HPDE6-E6E7 (cell line): ENCODE results near the gene CREB3L1.

Experiments
- DNase-seq: peaks from one replicate; pipeline ENCODE4 v3.0.0; 2011; ENCODE audit warnings: missing footprints; ENCODE audit errors: extremely low spot score

CREB3L1 gene

GRCh38 chr11:46345131-46345597 lies 67.7 kb downstream of the CREB3L1 start:
- peak; percentile 82 for DNase-seq

GRCh38 chr11:46345881-46346484 lies 68.5 kb downstream of the CREB3L1 start:
- DNase-seq = no peak

- DNase-seq = peak; percentile 76
These were observed 69.6 kb downstream of the CREB3L1 start, which contains the start of gene DGKZ for GRCh38 chr11:46346886-46347636. Gene DGKZ, plus strand, starts transcription at chr11:46347463. Its CDS starts 197 bp downstream, at chr11:46347660.

- no peak for DNase-seq
These were observed 70.3 kb downstream of the CREB3L1 start for GRCh38 chr11:46347637-46348311.

- DNase-seq = no peak
These were observed 71.3 kb downstream of the CREB3L1 start for GRCh38 chr11:46348566-46349401.

GRCh38 chr11:46350695-46351094 lies 73.2 kb downstream of the CREB3L1 start:
- DNase-seq = no peak

- DNase-seq = no peak
These were observed 73.7 kb downstream of the CREB3L1 start for GRCh38 chr11:46351148-46351547.

- no peak for DNase-seq
These were observed 74.1 kb downstream of the CREB3L1 start for GRCh38 chr11:46351606-46352005.

- DNase-seq = no peak
These were observed 74.8 kb downstream of the CREB3L1 start for GRCh38 chr11:46352063-46352841.

GRCh38 chr11:46353698-46354097 lies 76.2 kb downstream of the CREB3L1 start:
- DNase-seq = no peak

GRCh38 chr11:46356924-46357482 lies 79.5 kb downstream of the CREB3L1 start:
- no peak for DNase-seq

- no peak for DNase-seq
These were observed 80.0 kb downstream of the CREB3L1 start for GRCh38 chr11:46357483-46357936.

GRCh38 chr11:46359953-46360352 lies 82.5 kb downstream of the CREB3L1 start:
- no peak for DNase-seq

GRCh38 chr11:46360878-46361277 lies 83.4 kb downstream of the CREB3L1 start:
- DNase-seq = no peak

- DNase-seq = no peak
These were observed 84.1 kb downstream of the CREB3L1 start for GRCh38 chr11:46361283-46362155.

- no peak for DNase-seq
These were observed 84.9 kb downstream of the CREB3L1 start for GRCh38 chr11:46362156-46363030.

- peak; percentile 81 for DNase-seq
These were observed 85.6 kb downstream of the CREB3L1 start for GRCh38 chr11:46363031-46363407.

- DNase-seq = peak; percentile 84
These were observed 86.1 kb downstream of the CREB3L1 start for GRCh38 chr11:46363455-46364005.
